ENCODE measurements around the gene CLTB.

GRCh38 chr5:176446028-176446665 lies 29.8 kb upstream of the CLTB start:
- TF ChIP-seq CTCF (IDR thresholded peaks at IDR 0.05) = no peak
- no peak for TF ChIP-seq POLR2A (IDR thresholded peaks at IDR 0.05)
